ENCODE measurements around the gene SDCCAG8.

Gene SDCCAG8

GRCh38 chr1:243489681-243490546 is 234.1 kb downstream of the SDCCAG8 start:
- no peak for DNase-seq

- no peak for DNase-seq
Observed at GRCh38 chr1:243490748-243491686, 235.2 kb downstream of the SDCCAG8 start.

- no peak for DNase-seq
Observed at GRCh38 chr1:243493156-243494129, 237.6 kb downstream of the SDCCAG8 start.

GRCh38 chr1:243494741-243495431 is 239.0 kb downstream of the SDCCAG8 start:
- DNase-seq: no peak

- DNase-seq: no peak
Observed at GRCh38 chr1:243495442-243496186, 239.8 kb downstream of the SDCCAG8 start.

- DNase-seq: no peak
Observed at GRCh38 chr1:243496187-243496646, 240.4 kb downstream of the SDCCAG8 start.

- DNase-seq: no peak
Observed at GRCh38 chr1:243496806-243497205, 241.0 kb downstream of the SDCCAG8 start.

GRCh38 chr1:243497939-243498681 is 242.3 kb downstream of the SDCCAG8 start:
- DNase-seq: no peak

- DNase-seq: no peak
Observed at GRCh38 chr1:243499248-243499647, 243.4 kb downstream of the SDCCAG8 start.

- no peak for DNase-seq
Observed at GRCh38 chr1:243499711-243500110, 243.9 kb downstream of the SDCCAG8 start.

GRCh38 chr1:243500512-243500911 is 244.7 kb downstream of the SDCCAG8 start:
- DNase-seq: no peak

- no peak for DNase-seq
Observed at GRCh38 chr1:243501002-243501401, 245.2 kb downstream of the SDCCAG8 start.

GRCh38 chr1:243503155-243503554 is 247.3 kb downstream of the SDCCAG8 start:
- no peak for DNase-seq

- no peak for DNase-seq
Observed at GRCh38 chr1:243505986-243506689, 250.3 kb downstream of the SDCCAG8 start.

GRCh38 chr1:243507001-243507671 is 251.3 kb downstream of the SDCCAG8 start:
- no peak for DNase-seq

GRCh38 chr1:243507672-243508302 is 251.9 kb downstream of the SDCCAG8 start:
- DNase-seq: no peak

GRCh38 chr1:243508303-243508713 is 252.5 kb downstream of the SDCCAG8 start:
- DNase-seq: no peak

GRCh38 chr1:243508943-243509342 is 253.1 kb downstream of the SDCCAG8 start:
- no peak for DNase-seq

Measured in RPMI8226 (cell line).